GM23338 (cell line): ENCODE data around the gene TOMM40L. TPM values are rescaled to one million over a fixed set of nuclear protein-coding genes. Genes with fewer than 3 reads are reported as not detected.

ENCODE experiments used
- ATAC-seq: fragments of 200-7000 bp; cut with Tn5 transposase; 3 replicates; pipeline ENCODE4 v1.9.1; 2020
- DNase-seq: peaks from one replicate; pipeline ENCODE4 v3.0.0-alpha.2; 2015; ENCODE audit warnings: low spot score
- H2AFZ ChIP-seq: fragments of 200-600 bp; sonication (generic); 2 replicates; pipeline ENCODE4 v1.8.0; 2016; ENCODE audit warnings: antibody characterized with exemption, mild to moderate bottlenecking, moderate library complexity
- H3F3A ChIP-seq: fragments of 200-600 bp; sonication (generic); replicated peaks from 2 replicates; pipeline ENCODE4 v1.8.0; 2017; ENCODE audit warnings: antibody characterized with exemption, mixed run types, low read depth
- H3K27ac ChIP-seq: fragments of 200-600 bp; sonication (generic); 2 replicates; pipeline ENCODE4 v1.6.1; 2016; ENCODE audit warnings: low read depth
- H3K27me3 ChIP-seq: fragments of 200-600 bp; sonication (generic); 2 replicates; pipeline ENCODE4 v1.8.0; 2016; ENCODE audit warnings: mild to moderate bottlenecking, mixed run types, moderate library complexity; ENCODE audit not compliant: insufficient read depth
- H3K36me3 ChIP-seq: fragments of 200-600 bp; sonication (generic); 2 replicates; pipeline ENCODE4 v1.8.0; 2016; ENCODE audit warnings: mild to moderate bottlenecking; ENCODE audit not compliant: insufficient read depth
- H3K4me1 ChIP-seq: fragments of 200-600 bp; sonication (generic); 2 replicates; pipeline ENCODE4 v1.8.0; 2016; ENCODE audit warnings: mild to moderate bottlenecking, moderate library complexity; ENCODE audit not compliant: insufficient read depth
- H3K4me2 ChIP-seq: fragments of 200-600 bp; sonication (generic); 2 replicates; pipeline ENCODE4 v1.7.1; 2017; ENCODE audit warnings: mixed run types
- H3K4me3 ChIP-seq: fragments of 200-600 bp; sonication (generic); 2 replicates; pipeline ENCODE4 v1.6.1; 2016; ENCODE audit warnings: mixed run types
- H3K79me2 ChIP-seq: fragments of 200-600 bp; sonication (generic); replicated peaks from 2 replicates; pipeline ENCODE4 v1.8.0; 2017; ENCODE audit warnings: mild to moderate bottlenecking; ENCODE audit not compliant: insufficient read depth
- H3K9me2 ChIP-seq: fragments of 200-600 bp; sonication (generic); 2 replicates; pipeline ENCODE4 v1.8.0; 2017; ENCODE audit not compliant: insufficient read depth
- H4K20me1 ChIP-seq: fragments of 200-600 bp; sonication (generic); replicated peaks from 2 replicates; pipeline ENCODE4 v1.8.0; 2017; ENCODE audit warnings: mild to moderate bottlenecking; ENCODE audit not compliant: insufficient read depth
- H3K27ac Mint-ChIP-seq: 2 replicates; pipeline ENCODE4 v1.8.0; 2020; ENCODE audit warnings: inconsistent platforms, mild to moderate bottlenecking, moderate library complexity, mixed read lengths
- H3K27me3 Mint-ChIP-seq: 3 replicates; pipeline ENCODE4 v1.8.0; 2022; ENCODE audit warnings: low read depth, mild to moderate bottlenecking, moderate library complexity, mixed read lengths, inconsistent platforms; ENCODE audit not compliant: insufficient read depth, poor library complexity
- H3K36me3 Mint-ChIP-seq: 3 replicates; pipeline ENCODE4 v1.8.0; 2021; ENCODE audit warnings: low read depth, mild to moderate bottlenecking, inconsistent platforms, moderate library complexity, mixed read lengths
- H3K4me1 Mint-ChIP-seq: 3 replicates; pipeline ENCODE4 v1.8.0; 2020; ENCODE audit warnings: mild to moderate bottlenecking, inconsistent platforms, mixed read lengths
- H3K4me3 Mint-ChIP-seq: 3 replicates; pipeline ENCODE4 v1.8.0; 2021; ENCODE audit warnings: moderate library complexity, mild to moderate bottlenecking, inconsistent platforms, mixed read lengths
- H3K9me3 Mint-ChIP-seq: 3 replicates; pipeline ENCODE4 v1.8.0; 2020; ENCODE audit warnings: moderate library complexity, mild to moderate bottlenecking, inconsistent platforms, mixed read lengths
- CREB1 ChIP-seq: fragments of 250-450 bp; sonication (Bioruptor Pico); IDR thresholded peaks from 2 replicates; pipeline ENCODE4 v1.5.0; 2020; ENCODE audit warnings: low read depth, mild to moderate bottlenecking, moderate library complexity
- EZH2 ChIP-seq: fragments of 200-600 bp; sonication (generic); IDR thresholded peaks from one replicate; pipeline ENCODE4 v1.8.0; 2017; ENCODE audit warnings: antibody characterized with exemption, mild to moderate bottlenecking, low read depth; ENCODE audit not compliant: unreplicated experiment
- EZH2phosphoT487 ChIP-seq: fragments of 200-600 bp; sonication (generic); IDR thresholded peaks from one replicate; pipeline ENCODE4 v1.8.1; 2018; ENCODE audit warnings: antibody characterized with exemption; ENCODE audit not compliant: unreplicated experiment
- JUNB ChIP-seq: IDR thresholded peaks from one replicate; pipeline ENCODE4 v1.6.1; 2016; ENCODE audit warnings: antibody characterized with exemption; ENCODE audit not compliant: unreplicated experiment
- NANOG ChIP-seq: IDR thresholded peaks from 2 replicates; pipeline ENCODE4 v1.6.1; 2016; ENCODE audit warnings: antibody characterized with exemption, borderline replicate concordance
- POLR2AphosphoS5 ChIP-seq: IDR thresholded peaks from 2 replicates; pipeline ENCODE4 v1.6.1; 2016; ENCODE audit warnings: antibody characterized with exemption, low read depth
- STAT1 ChIP-seq: IDR thresholded peaks from one replicate; pipeline ENCODE4 v1.6.1; 2016; ENCODE audit warnings: antibody characterized with exemption; ENCODE audit not compliant: unreplicated experiment
- ZNF114 ChIP-seq: fragments of 250-450 bp; sonication (Bioruptor Pico); IDR thresholded peaks from 2 replicates; pipeline ENCODE4 v1.5.0; 2020; ENCODE audit warnings: mild to moderate bottlenecking, moderate library complexity
- ZNF331 ChIP-seq: fragments of 250-450 bp; sonication (Bioruptor Pico); IDR thresholded peaks from 2 replicates; pipeline ENCODE4 v1.5.0; 2020; ENCODE audit warnings: low read depth, mild to moderate bottlenecking, moderate library complexity
- polyA plus RNA-seq: library from polyadenylated mRNA; unstranded; fragments of >200 nt; fragmentation: Nextera tagmentation; extraction: Ambion mirVana; gene quantifications from 2 replicates; pipeline ENCODE4 v1.2.1, GENCODE V29; 2016
- total RNA-seq: library from RNA; depleted of rRNA; stranded (reverse); fragments of >200 nt; shearing (Covaris generic); gene quantifications from 2 replicates; pipeline ENCODE4 v1.2.3, GENCODE V29; 2014
- TF ChIP-seq, protein P1 (sequence below), 2 experiments: fragments of 200-600 bp in 1 of 2; sonication (generic) in 1 of 2; conservative IDR thresholded peaks; 2 replicates each; pipeline versions ENCODE4 v1.5.1 to v1.6.1; 2016 to 2017; ENCODE audit warnings: antibody characterized with exemption in 2 of 2, low read depth in 2 of 2, mild to moderate bottlenecking in 2 of 2, moderate library complexity in 1 of 2
- TF ChIP-seq, protein P2 (sequence below): fragments of 250-450 bp; sonication (Bioruptor Pico); IDR thresholded peaks from 2 replicates; pipeline ENCODE4 v1.5.0; 2020; ENCODE audit warnings: mild to moderate bottlenecking, moderate library complexity

Gene TOMM40L
- total and polyA plus RNA-seq, 2 experiments from 2014 or later: 6.8 to 12.9 TPM

DNA sequence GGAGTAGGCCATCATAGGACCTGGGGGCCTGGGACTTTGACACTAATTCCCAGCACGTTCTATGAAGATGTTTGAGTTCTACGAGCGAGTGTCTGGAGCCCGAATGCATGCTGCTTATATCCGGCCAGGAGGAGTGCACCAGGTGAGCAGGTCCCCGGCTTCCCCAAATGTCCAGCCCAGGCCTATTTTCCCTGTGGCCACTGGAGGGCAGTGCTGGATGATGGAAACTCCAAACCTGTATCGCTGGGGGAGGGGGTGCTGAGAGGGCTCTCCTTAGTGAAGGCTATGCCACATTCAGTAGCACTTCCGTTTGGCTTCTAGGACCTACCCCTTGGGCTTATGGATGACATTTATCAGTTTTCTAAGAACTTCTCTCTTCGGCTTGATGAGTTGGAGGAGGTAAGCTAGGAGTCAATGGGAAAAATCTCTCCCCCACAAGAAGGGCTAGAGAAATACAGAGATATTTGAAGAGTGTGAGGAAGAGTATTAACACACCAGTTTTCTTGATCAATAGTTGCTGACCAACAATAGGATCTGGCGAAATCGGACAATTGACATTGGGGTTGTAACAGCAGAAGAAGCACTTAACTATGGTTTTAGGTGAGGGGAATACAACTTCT, 16.0 kb upstream of the TOMM40L start:
- Histone ChIP-seq H4K20me1 (peaks cover 9% of the 10 kb centered on the region; the same call in 1 of the 2 replicates), H3K9me2 (no peaks in the 10 kb centered on the region), H3K27ac (peak overlapping the region; percentile 93), H3K4me1 (peaks cover 4% of the 10 kb centered on the region; the same call in 1 of the 2 replicates), H3K27me3 (no peaks in the 10 kb centered on the region), H2AFZ (no peak overlapping the region), H3F3A (peaks cover 41% of the 10 kb centered on the region), H3K4me3 (no peak overlapping the region), H3K4me2 (0 out of 2 replicates have a peak overlapping the region, but pooled peaks have one; percentile 11), H3K36me3 (peaks cover 59% of the 10 kb centered on the region), H3K79me2 (0 out of 2 replicates have a peak, but pooled peaks cover 7% of the 10 kb centered on the region)
- peak; percentile 98 for DNase-seq
- H3K27ac Mint-ChIP-seq: peak overlapping the region; percentile 60
- H3K4me1 Mint-ChIP-seq: peaks cover 8% of the 10 kb centered on the region
- H3K9me3 Mint-ChIP-seq: no peaks in the 10 kb centered on the region
- no peak overlapping the region for H3K4me3 Mint-ChIP-seq
- peak; percentile 100 for ATAC-seq
- H3K36me3 Mint-ChIP-seq: peaks cover 84% of the 10 kb centered on the region
- peaks cover 4% of the 10 kb centered on the region for H3K27me3 Mint-ChIP-seq
- no peak for TF ChIP-seq EZH2
- TF ChIP-seq, protein P1, sequence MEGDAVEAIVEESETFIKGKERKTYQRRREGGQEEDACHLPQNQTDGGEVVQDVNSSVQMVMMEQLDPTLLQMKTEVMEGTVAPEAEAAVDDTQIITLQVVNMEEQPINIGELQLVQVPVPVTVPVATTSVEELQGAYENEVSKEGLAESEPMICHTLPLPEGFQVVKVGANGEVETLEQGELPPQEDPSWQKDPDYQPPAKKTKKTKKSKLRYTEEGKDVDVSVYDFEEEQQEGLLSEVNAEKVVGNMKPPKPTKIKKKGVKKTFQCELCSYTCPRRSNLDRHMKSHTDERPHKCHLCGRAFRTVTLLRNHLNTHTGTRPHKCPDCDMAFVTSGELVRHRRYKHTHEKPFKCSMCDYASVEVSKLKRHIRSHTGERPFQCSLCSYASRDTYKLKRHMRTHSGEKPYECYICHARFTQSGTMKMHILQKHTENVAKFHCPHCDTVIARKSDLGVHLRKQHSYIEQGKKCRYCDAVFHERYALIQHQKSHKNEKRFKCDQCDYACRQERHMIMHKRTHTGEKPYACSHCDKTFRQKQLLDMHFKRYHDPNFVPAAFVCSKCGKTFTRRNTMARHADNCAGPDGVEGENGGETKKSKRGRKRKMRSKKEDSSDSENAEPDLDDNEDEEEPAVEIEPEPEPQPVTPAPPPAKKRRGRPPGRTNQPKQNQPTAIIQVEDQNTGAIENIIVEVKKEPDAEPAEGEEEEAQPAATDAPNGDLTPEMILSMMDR (conservative IDR thresholded peaks at IDR 0.05; ENCODE audit: low read depth in 2 of 2): peak; percentile 95 to 97

DNA sequence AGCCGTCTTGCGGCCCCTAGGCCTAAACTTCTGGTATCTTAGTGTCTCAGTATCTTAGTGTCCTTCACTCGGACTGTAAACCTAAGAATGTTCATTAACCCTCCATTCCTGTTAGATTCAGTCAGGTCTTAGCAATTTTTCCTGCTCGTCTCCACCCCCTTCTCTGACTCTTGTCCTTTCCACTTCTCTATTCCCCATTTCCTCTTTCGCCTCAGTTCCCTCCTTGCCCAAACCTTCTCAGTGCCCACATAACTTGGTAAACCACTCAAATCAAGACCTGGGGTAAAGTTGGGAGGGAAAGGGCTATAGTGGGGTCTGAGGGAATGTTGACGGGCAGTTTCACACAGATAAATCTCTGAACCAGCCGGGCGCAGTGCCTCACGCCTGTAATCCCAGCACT, 11.5 kb upstream of the TOMM40L start:
- Mint-ChIP-seq H3K4me3 (no peak overlapping the region), H3K36me3 (peaks cover 56% of the 10 kb centered on the region), H3K27ac (no peak overlapping the region; the same call in 1 of the 2 replicates), H3K4me1 (peaks cover 35% of the 10 kb centered on the region), H3K9me3 (no peaks in the 10 kb centered on the region; the same call in 2 of the 3 replicates), H3K27me3 (peaks cover 16% of the 10 kb centered on the region)
- no peaks in the 10 kb centered on the region for H3K79me2 ChIP-seq
- H3K9me2 ChIP-seq: no peaks in the 10 kb centered on the region
- peaks cover 6% of the 10 kb centered on the region; the same call in 1 of the 2 replicates for H4K20me1 ChIP-seq
- no peak for ATAC-seq
- H3K27me3 ChIP-seq: no peaks in the 10 kb centered on the region
- H3K36me3 ChIP-seq: peaks cover 47% of the 10 kb centered on the region
- H3F3A ChIP-seq: peaks cover 27% of the 10 kb centered on the region
- H3K4me2 ChIP-seq: no peak overlapping the region
- H3K4me1 ChIP-seq: peaks cover 26% of the 10 kb centered on the region
- no peak for DNase-seq
- no peak overlapping the region for H3K27ac ChIP-seq
- H2AFZ ChIP-seq: no peak overlapping the region
- H3K4me3 ChIP-seq: no peak overlapping the region
- TF ChIP-seq ZNF331 (CRISPR knock-in tag) (no peak), NANOG (no peak), STAT1 (no peak), JUNB (no peak), EZH2 (no peak), EZH2phosphoT487 (no peak), CREB1 (CRISPR knock-in tag) (no peak), ZNF114 (no peak), POLR2AphosphoS5 (no peak)
- TF ChIP-seq, protein P2, sequence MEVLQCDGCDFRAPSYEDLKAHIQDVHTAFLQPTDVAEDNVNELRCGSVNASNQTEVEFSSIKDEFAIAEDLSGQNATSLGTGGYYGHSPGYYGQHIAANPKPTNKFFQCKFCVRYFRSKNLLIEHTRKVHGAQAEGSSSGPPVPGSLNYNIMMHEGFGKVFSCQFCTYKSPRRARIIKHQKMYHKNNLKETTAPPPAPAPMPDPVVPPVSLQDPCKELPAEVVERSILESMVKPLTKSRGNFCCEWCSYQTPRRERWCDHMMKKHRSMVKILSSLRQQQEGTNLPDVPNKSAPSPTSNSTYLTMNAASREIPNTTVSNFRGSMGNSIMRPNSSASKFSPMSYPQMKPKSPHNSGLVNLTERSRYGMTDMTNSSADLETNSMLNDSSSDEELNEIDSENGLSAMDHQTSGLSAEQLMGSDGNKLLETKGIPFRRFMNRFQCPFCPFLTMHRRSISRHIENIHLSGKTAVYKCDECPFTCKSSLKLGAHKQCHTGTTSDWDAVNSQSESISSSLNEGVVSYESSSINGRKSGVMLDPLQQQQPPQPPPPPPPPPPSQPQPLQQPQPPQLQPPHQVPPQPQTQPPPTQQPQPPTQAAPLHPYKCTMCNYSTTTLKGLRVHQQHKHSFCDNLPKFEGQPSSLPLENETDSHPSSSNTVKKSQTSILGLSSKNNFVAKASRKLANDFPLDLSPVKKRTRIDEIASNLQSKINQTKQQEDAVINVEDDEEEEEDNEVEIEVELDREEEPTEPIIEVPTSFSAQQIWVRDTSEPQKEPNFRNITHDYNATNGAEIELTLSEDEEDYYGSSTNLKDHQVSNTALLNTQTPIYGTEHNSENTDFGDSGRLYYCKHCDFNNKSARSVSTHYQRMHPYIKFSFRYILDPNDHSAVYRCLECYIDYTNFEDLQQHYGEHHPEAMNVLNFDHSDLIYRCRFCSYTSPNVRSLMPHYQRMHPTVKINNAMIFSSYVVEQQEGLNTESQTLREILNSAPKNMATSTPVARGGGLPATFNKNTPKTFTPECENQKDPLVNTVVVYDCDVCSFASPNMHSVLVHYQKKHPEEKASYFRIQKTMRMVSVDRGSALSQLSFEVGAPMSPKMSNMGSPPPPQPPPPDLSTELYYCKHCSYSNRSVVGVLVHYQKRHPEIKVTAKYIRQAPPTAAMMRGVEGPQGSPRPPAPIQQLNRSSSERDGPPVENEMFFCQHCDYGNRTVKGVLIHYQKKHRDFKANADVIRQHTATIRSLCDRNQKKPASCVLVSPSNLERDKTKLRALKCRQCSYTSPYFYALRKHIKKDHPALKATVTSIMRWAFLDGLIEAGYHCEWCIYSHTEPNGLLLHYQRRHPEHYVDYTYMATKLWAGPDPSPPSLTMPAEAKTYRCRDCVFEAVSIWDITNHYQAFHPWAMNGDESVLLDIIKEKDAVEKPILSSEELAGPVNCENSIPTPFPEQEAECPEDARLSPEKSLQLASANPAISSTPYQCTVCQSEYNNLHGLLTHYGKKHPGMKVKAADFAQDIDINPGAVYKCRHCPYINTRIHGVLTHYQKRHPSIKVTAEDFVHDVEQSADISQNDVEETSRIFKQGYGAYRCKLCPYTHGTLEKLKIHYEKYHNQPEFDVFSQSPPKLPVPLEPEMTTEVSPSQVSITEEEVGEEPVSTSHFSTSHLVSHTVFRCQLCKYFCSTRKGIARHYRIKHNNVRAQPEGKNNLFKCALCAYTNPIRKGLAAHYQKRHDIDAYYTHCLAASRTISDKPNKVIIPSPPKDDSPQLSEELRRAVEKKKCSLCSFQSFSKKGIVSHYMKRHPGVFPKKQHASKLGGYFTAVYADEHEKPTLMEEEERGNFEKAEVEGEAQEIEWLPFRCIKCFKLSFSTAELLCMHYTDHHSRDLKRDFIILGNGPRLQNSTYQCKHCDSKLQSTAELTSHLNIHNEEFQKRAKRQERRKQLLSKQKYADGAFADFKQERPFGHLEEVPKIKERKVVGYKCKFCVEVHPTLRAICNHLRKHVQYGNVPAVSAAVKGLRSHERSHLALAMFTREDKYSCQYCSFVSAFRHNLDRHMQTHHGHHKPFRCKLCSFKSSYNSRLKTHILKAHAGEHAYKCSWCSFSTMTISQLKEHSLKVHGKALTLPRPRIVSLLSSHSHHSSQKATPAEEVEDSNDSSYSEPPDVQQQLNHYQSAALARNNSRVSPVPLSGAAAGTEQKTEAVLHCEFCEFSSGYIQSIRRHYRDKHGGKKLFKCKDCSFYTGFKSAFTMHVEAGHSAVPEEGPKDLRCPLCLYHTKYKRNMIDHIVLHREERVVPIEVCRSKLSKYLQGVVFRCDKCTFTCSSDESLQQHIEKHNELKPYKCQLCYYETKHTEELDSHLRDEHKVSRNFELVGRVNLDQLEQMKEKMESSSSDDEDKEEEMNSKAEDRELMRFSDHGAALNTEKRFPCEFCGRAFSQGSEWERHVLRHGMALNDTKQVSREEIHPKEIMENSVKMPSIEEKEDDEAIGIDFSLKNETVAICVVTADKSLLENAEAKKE (CRISPR knock-in tag): no peak
- TF ChIP-seq, protein P1 (conservative IDR thresholded peaks at IDR 0.05; ENCODE audit: low read depth in 2 of 2): no peak
